GM23338 (cell line): ENCODE results near the gene SMYD3. TPM values are rescaled to one million over a fixed set of nuclear protein-coding genes. Genes with fewer than 3 reads are reported as not detected.

Experiments used
- ATAC-seq: fragments of 200-7000 bp; cut with Tn5 transposase; 3 replicates; pipeline ENCODE4 v1.9.1; 2020
- DNase-seq: peaks from one replicate; pipeline ENCODE4 v3.0.0-alpha.2; 2015; ENCODE audit warnings: low spot score
- H2AFZ ChIP-seq: fragments of 200-600 bp; sonication (generic); 2 replicates; pipeline ENCODE4 v1.8.0; 2016; ENCODE audit warnings: antibody characterized with exemption, mild to moderate bottlenecking, moderate library complexity
- H3F3A ChIP-seq: fragments of 200-600 bp; sonication (generic); replicated peaks from 2 replicates; pipeline ENCODE4 v1.8.0; 2017; ENCODE audit warnings: antibody characterized with exemption, mixed run types, low read depth
- H3K27ac ChIP-seq: fragments of 200-600 bp; sonication (generic); 2 replicates; pipeline ENCODE4 v1.6.1; 2016; ENCODE audit warnings: low read depth
- H3K27me3 ChIP-seq: fragments of 200-600 bp; sonication (generic); 2 replicates; pipeline ENCODE4 v1.8.0; 2016; ENCODE audit warnings: mild to moderate bottlenecking, mixed run types, moderate library complexity; ENCODE audit not compliant: insufficient read depth
- H3K36me3 ChIP-seq: fragments of 200-600 bp; sonication (generic); 2 replicates; pipeline ENCODE4 v1.8.0; 2016; ENCODE audit warnings: mild to moderate bottlenecking; ENCODE audit not compliant: insufficient read depth
- H3K4me1 ChIP-seq: fragments of 200-600 bp; sonication (generic); 2 replicates; pipeline ENCODE4 v1.8.0; 2016; ENCODE audit warnings: mild to moderate bottlenecking, moderate library complexity; ENCODE audit not compliant: insufficient read depth
- H3K4me2 ChIP-seq: fragments of 200-600 bp; sonication (generic); 2 replicates; pipeline ENCODE4 v1.7.1; 2017; ENCODE audit warnings: mixed run types
- H3K4me3 ChIP-seq: fragments of 200-600 bp; sonication (generic); 2 replicates; pipeline ENCODE4 v1.6.1; 2016; ENCODE audit warnings: mixed run types
- H3K79me2 ChIP-seq: fragments of 200-600 bp; sonication (generic); replicated peaks from 2 replicates; pipeline ENCODE4 v1.8.0; 2017; ENCODE audit warnings: mild to moderate bottlenecking; ENCODE audit not compliant: insufficient read depth
- H3K9me2 ChIP-seq: fragments of 200-600 bp; sonication (generic); 2 replicates; pipeline ENCODE4 v1.8.0; 2017; ENCODE audit not compliant: insufficient read depth
- H4K20me1 ChIP-seq: fragments of 200-600 bp; sonication (generic); replicated peaks from 2 replicates; pipeline ENCODE4 v1.8.0; 2017; ENCODE audit warnings: mild to moderate bottlenecking; ENCODE audit not compliant: insufficient read depth
- H3K27ac Mint-ChIP-seq: 2 replicates; pipeline ENCODE4 v1.8.0; 2020; ENCODE audit warnings: inconsistent platforms, mild to moderate bottlenecking, moderate library complexity, mixed read lengths
- H3K27me3 Mint-ChIP-seq: 3 replicates; pipeline ENCODE4 v1.8.0; 2022; ENCODE audit warnings: low read depth, mild to moderate bottlenecking, moderate library complexity, mixed read lengths, inconsistent platforms; ENCODE audit not compliant: insufficient read depth, poor library complexity
- H3K36me3 Mint-ChIP-seq: 3 replicates; pipeline ENCODE4 v1.8.0; 2021; ENCODE audit warnings: low read depth, mild to moderate bottlenecking, inconsistent platforms, moderate library complexity, mixed read lengths
- H3K4me1 Mint-ChIP-seq: 3 replicates; pipeline ENCODE4 v1.8.0; 2020; ENCODE audit warnings: mild to moderate bottlenecking, inconsistent platforms, mixed read lengths
- H3K4me3 Mint-ChIP-seq: 3 replicates; pipeline ENCODE4 v1.8.0; 2021; ENCODE audit warnings: moderate library complexity, mild to moderate bottlenecking, inconsistent platforms, mixed read lengths
- H3K9me3 Mint-ChIP-seq: 3 replicates; pipeline ENCODE4 v1.8.0; 2020; ENCODE audit warnings: moderate library complexity, mild to moderate bottlenecking, inconsistent platforms, mixed read lengths
- CREB1 ChIP-seq: fragments of 250-450 bp; sonication (Bioruptor Pico); IDR thresholded peaks from 2 replicates; pipeline ENCODE4 v1.5.0; 2020; ENCODE audit warnings: low read depth, mild to moderate bottlenecking, moderate library complexity
- EZH2 ChIP-seq: fragments of 200-600 bp; sonication (generic); IDR thresholded peaks from one replicate; pipeline ENCODE4 v1.8.0; 2017; ENCODE audit warnings: antibody characterized with exemption, mild to moderate bottlenecking, low read depth; ENCODE audit not compliant: unreplicated experiment
- EZH2phosphoT487 ChIP-seq: fragments of 200-600 bp; sonication (generic); IDR thresholded peaks from one replicate; pipeline ENCODE4 v1.8.1; 2018; ENCODE audit warnings: antibody characterized with exemption; ENCODE audit not compliant: unreplicated experiment
- JUNB ChIP-seq: IDR thresholded peaks from one replicate; pipeline ENCODE4 v1.6.1; 2016; ENCODE audit warnings: antibody characterized with exemption; ENCODE audit not compliant: unreplicated experiment
- NANOG ChIP-seq: IDR thresholded peaks from 2 replicates; pipeline ENCODE4 v1.6.1; 2016; ENCODE audit warnings: antibody characterized with exemption, borderline replicate concordance
- STAT1 ChIP-seq: IDR thresholded peaks from one replicate; pipeline ENCODE4 v1.6.1; 2016; ENCODE audit warnings: antibody characterized with exemption; ENCODE audit not compliant: unreplicated experiment
- ZNF114 ChIP-seq: fragments of 250-450 bp; sonication (Bioruptor Pico); IDR thresholded peaks from 2 replicates; pipeline ENCODE4 v1.5.0; 2020; ENCODE audit warnings: mild to moderate bottlenecking, moderate library complexity
- ZNF331 ChIP-seq: fragments of 250-450 bp; sonication (Bioruptor Pico); IDR thresholded peaks from 2 replicates; pipeline ENCODE4 v1.5.0; 2020; ENCODE audit warnings: low read depth, mild to moderate bottlenecking, moderate library complexity
- polyA plus RNA-seq: library from polyadenylated mRNA; unstranded; fragments of >200 nt; fragmentation: Nextera tagmentation; extraction: Ambion mirVana; gene quantifications from 2 replicates; pipeline ENCODE4 v1.2.1, GENCODE V29; 2016
- total RNA-seq: library from RNA; depleted of rRNA; stranded (reverse); fragments of >200 nt; shearing (Covaris generic); gene quantifications from 2 replicates; pipeline ENCODE4 v1.2.3, GENCODE V29; 2014
- TF ChIP-seq, protein P1 (sequence below): IDR thresholded peaks from 2 replicates; pipeline ENCODE4 v1.6.1; 2016; ENCODE audit warnings: antibody characterized with exemption
- TF ChIP-seq, protein P2 (sequence below): IDR thresholded peaks from one replicate; pipeline ENCODE4 v1.6.1; 2018; ENCODE audit warnings: antibody characterized with exemption; ENCODE audit not compliant: unreplicated experiment
- TF ChIP-seq, protein P3 (sequence below), 2 experiments: fragments of 200-600 bp in 1 of 2; sonication (generic) in 1 of 2; conservative IDR thresholded peaks; 2 replicates each; pipeline versions ENCODE4 v1.5.1 to v1.6.1; 2016 to 2017; ENCODE audit warnings: antibody characterized with exemption in 2 of 2, low read depth in 2 of 2, mild to moderate bottlenecking in 2 of 2, moderate library complexity in 1 of 2

Gene SMYD3
- total and polyA plus RNA-seq, 2 experiments from 2014 or later: 31.8 to 34.4 TPM

DNA sequence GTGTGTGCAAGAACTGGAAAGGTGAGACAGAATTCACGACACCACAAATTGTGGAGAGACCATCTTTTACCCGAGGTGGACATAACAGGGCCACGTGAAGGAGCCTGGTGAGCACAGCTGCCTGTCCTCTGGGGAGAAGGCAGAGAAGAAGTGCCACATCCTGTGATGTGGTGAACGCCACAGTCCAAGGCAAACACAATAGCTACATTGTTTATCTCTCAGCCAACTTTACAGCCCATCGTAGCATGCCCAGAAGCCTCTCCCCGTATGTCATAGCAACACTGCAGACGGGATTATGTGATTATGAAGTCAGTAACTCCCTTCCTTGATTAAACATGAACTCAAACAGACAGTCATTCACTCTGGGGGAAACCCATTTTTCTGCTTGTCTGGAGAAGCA is 612.2 kb downstream of the SMYD3 start:
- DNase-seq (no peak), ATAC-seq (no peak)
- H3K27ac ChIP-seq: no peak overlapping the region
- no peaks in the 10 kb centered on the region for H3F3A ChIP-seq
- no peaks in the 10 kb centered on the region for H3K4me1 ChIP-seq
- Mint-ChIP-seq H3K27me3 (peaks cover 3% of the 10 kb centered on the region), H3K27ac (no peak overlapping the region), H3K4me3 (no peak overlapping the region), H3K36me3 (peaks cover 6% of the 10 kb centered on the region; the same call in 1 of the 3 replicates), H3K9me3 (peaks cover 3% of the 10 kb centered on the region), H3K4me1 (no peaks in the 10 kb centered on the region)
- TF ChIP-seq JUNB: no peak
- TF ChIP-seq EZH2phosphoT487: no peak
- no peak for TF ChIP-seq ZNF331 (CRISPR knock-in tag)
- TF ChIP-seq, protein P1, sequence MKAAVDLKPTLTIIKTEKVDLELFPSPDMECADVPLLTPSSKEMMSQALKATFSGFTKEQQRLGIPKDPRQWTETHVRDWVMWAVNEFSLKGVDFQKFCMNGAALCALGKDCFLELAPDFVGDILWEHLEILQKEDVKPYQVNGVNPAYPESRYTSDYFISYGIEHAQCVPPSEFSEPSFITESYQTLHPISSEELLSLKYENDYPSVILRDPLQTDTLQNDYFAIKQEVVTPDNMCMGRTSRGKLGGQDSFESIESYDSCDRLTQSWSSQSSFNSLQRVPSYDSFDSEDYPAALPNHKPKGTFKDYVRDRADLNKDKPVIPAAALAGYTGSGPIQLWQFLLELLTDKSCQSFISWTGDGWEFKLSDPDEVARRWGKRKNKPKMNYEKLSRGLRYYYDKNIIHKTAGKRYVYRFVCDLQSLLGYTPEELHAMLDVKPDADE: no peak
- TF ChIP-seq, protein P2, sequence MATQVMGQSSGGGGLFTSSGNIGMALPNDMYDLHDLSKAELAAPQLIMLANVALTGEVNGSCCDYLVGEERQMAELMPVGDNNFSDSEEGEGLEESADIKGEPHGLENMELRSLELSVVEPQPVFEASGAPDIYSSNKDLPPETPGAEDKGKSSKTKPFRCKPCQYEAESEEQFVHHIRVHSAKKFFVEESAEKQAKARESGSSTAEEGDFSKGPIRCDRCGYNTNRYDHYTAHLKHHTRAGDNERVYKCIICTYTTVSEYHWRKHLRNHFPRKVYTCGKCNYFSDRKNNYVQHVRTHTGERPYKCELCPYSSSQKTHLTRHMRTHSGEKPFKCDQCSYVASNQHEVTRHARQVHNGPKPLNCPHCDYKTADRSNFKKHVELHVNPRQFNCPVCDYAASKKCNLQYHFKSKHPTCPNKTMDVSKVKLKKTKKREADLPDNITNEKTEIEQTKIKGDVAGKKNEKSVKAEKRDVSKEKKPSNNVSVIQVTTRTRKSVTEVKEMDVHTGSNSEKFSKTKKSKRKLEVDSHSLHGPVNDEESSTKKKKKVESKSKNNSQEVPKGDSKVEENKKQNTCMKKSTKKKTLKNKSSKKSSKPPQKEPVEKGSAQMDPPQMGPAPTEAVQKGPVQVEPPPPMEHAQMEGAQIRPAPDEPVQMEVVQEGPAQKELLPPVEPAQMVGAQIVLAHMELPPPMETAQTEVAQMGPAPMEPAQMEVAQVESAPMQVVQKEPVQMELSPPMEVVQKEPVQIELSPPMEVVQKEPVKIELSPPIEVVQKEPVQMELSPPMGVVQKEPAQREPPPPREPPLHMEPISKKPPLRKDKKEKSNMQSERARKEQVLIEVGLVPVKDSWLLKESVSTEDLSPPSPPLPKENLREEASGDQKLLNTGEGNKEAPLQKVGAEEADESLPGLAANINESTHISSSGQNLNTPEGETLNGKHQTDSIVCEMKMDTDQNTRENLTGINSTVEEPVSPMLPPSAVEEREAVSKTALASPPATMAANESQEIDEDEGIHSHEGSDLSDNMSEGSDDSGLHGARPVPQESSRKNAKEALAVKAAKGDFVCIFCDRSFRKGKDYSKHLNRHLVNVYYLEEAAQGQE: no peak
- TF ChIP-seq ZNF114: no peak
- TF ChIP-seq NANOG: no peak
- no peak for TF ChIP-seq EZH2
- TF ChIP-seq STAT1: no peak
- H4K20me1 ChIP-seq: no peaks in the 10 kb centered on the region
- no peak overlapping the region for H3K4me2 ChIP-seq
- no peaks in the 10 kb centered on the region for H3K79me2 ChIP-seq
- no peaks in the 10 kb centered on the region for H3K36me3 ChIP-seq
- H3K4me3 ChIP-seq: no peak overlapping the region
- no peaks in the 10 kb centered on the region for H3K9me2 ChIP-seq
- no peak overlapping the region for H2AFZ ChIP-seq
- no peaks in the 10 kb centered on the region for H3K27me3 ChIP-seq

DNA sequence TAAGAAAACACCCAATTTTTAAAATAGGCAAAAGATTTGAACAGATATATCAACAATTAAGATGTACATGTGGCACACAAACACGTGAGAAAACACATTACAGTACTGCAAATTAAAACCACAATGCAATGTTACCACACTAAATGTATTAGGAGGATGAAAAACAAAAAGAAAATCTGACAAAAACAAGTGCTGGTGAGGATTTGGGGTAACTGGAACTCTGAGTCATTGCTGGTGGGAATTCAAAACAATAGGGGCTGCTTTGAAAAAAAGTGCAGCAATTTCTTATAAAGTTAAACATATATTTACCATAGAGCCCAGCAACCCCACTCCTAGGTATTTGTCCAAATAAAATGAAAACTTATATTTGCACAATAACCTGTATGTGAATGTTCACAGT is 614.1 kb downstream of the SMYD3 start:
- no peaks in the 10 kb centered on the region for H3K4me1 Mint-ChIP-seq
- TF ChIP-seq, protein P1: no peak
- TF ChIP-seq ZNF331 (CRISPR knock-in tag) (no peak), CREB1 (CRISPR knock-in tag) (no peak), NANOG (no peak), EZH2phosphoT487 (no peak), JUNB (no peak)
- TF ChIP-seq, protein P3, sequence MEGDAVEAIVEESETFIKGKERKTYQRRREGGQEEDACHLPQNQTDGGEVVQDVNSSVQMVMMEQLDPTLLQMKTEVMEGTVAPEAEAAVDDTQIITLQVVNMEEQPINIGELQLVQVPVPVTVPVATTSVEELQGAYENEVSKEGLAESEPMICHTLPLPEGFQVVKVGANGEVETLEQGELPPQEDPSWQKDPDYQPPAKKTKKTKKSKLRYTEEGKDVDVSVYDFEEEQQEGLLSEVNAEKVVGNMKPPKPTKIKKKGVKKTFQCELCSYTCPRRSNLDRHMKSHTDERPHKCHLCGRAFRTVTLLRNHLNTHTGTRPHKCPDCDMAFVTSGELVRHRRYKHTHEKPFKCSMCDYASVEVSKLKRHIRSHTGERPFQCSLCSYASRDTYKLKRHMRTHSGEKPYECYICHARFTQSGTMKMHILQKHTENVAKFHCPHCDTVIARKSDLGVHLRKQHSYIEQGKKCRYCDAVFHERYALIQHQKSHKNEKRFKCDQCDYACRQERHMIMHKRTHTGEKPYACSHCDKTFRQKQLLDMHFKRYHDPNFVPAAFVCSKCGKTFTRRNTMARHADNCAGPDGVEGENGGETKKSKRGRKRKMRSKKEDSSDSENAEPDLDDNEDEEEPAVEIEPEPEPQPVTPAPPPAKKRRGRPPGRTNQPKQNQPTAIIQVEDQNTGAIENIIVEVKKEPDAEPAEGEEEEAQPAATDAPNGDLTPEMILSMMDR (conservative IDR thresholded peaks at IDR 0.05; ENCODE audit: low read depth in 2 of 2): no peak

More for the DNA sequence above, 614.1 kb downstream of the SMYD3 start:
- Histone ChIP-seq H3K79me2 (no peaks in the 10 kb centered on the region), H3K4me3 (no peak overlapping the region), H3K4me1 (no peaks in the 10 kb centered on the region), H3F3A (no peaks in the 10 kb centered on the region), H4K20me1 (no peaks in the 10 kb centered on the region), H3K4me2 (no peak overlapping the region), H3K36me3 (no peaks in the 10 kb centered on the region), H3K27me3 (no peaks in the 10 kb centered on the region), H2AFZ (no peak overlapping the region), H3K27ac (no peak overlapping the region), H3K9me2 (no peaks in the 10 kb centered on the region)
- peaks cover 3% of the 10 kb centered on the region for H3K27me3 Mint-ChIP-seq
- no peak overlapping the region for H3K4me3 Mint-ChIP-seq
- peaks cover 6% of the 10 kb centered on the region; the same call in 1 of the 3 replicates for H3K36me3 Mint-ChIP-seq
- H3K9me3 Mint-ChIP-seq: peaks cover 3% of the 10 kb centered on the region
- no peak for ATAC-seq
- H3K27ac Mint-ChIP-seq: no peak overlapping the region
- DNase-seq: no peak
